HL-60 (cell line): Measurements from ENCODE around the gene TMCC3.

ENCODE experiments used
- DNase-seq, 2 experiments: peaks; one replicate each; pipeline ENCODE4 v3.0.0-alpha.2; 2010 to 2020; ENCODE audit warnings: low read depth in 1 of 2, low spot score in 1 of 2
- H3K27ac ChIP-seq: fragments of 250-450 bp; sonication (Bioruptor Pico); replicated peaks from 2 replicates; pipeline ENCODE4 v1.5.1; 2020; ENCODE audit warnings: mild to moderate bottlenecking, moderate library complexity
- H3K27me3 ChIP-seq: fragments of 250-450 bp; sonication (Bioruptor Pico); 2 replicates; pipeline ENCODE4 v1.5.1; 2021; ENCODE audit warnings: mild to moderate bottlenecking, moderate library complexity; ENCODE audit not compliant: insufficient read depth, poor library complexity, severe bottlenecking
- H3K4me3 ChIP-seq: replicated peaks from 2 replicates; pipeline ENCODE4 v1.5.1; 2011; ENCODE audit warnings: mild to moderate bottlenecking, control low read depth, low read length; ENCODE audit not compliant: insufficient read depth
- CTCF ChIP-seq: IDR thresholded peaks from one replicate; pipeline ENCODE4 v1.5.1; 2011; ENCODE audit warnings: low read length, control low read depth, inconsistent platforms; ENCODE audit not compliant: insufficient read depth
- GABPA ChIP-seq: IDR thresholded peaks from 2 replicates; pipeline ENCODE4 v1.6.1; 2012; ENCODE audit warnings: low read depth
- POLR2AphosphoS5 ChIP-seq: IDR thresholded peaks from 2 replicates; pipeline ENCODE4 v1.6.1; 2012; ENCODE audit warnings: low read depth
- SPI1 ChIP-seq: IDR thresholded peaks from 2 replicates; pipeline ENCODE4 v1.6.1; 2012; ENCODE audit warnings: low read depth, mild to moderate bottlenecking, borderline replicate concordance
- TF ChIP-seq, protein P1 (sequence below): IDR thresholded peaks from 2 replicates; pipeline ENCODE4 v1.6.1; 2012; ENCODE audit warnings: low read depth; ENCODE audit not compliant: insufficient replicate concordance

The TMCC3 gene

DNA sequence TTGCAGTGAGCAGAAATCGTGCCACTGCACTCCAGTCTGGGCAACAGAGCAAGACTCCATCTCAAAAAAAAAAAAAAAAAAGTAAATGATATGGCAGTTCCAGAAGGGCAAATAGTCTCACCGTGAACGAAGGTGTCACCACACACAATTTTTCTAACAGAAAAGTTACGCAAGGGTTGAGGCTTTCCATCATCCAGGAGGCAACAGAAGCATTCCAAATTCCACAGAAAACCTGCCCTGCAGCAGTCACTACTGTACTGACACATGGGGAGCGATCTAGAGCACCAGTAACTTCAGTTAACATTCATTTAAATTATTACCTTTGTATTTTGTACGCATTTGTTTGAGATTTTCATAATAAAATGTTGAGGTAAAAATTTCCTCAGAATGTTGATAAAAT lies 24.8 kb downstream of the TMCC3 start:
- no peak overlapping the region for H3K27ac ChIP-seq
- TF ChIP-seq POLR2AphosphoS5 = no peak
- no peak for TF ChIP-seq CTCF
- TF ChIP-seq GABPA = no peak
- TF ChIP-seq SPI1 = no peak
- TF ChIP-seq, protein P1, sequence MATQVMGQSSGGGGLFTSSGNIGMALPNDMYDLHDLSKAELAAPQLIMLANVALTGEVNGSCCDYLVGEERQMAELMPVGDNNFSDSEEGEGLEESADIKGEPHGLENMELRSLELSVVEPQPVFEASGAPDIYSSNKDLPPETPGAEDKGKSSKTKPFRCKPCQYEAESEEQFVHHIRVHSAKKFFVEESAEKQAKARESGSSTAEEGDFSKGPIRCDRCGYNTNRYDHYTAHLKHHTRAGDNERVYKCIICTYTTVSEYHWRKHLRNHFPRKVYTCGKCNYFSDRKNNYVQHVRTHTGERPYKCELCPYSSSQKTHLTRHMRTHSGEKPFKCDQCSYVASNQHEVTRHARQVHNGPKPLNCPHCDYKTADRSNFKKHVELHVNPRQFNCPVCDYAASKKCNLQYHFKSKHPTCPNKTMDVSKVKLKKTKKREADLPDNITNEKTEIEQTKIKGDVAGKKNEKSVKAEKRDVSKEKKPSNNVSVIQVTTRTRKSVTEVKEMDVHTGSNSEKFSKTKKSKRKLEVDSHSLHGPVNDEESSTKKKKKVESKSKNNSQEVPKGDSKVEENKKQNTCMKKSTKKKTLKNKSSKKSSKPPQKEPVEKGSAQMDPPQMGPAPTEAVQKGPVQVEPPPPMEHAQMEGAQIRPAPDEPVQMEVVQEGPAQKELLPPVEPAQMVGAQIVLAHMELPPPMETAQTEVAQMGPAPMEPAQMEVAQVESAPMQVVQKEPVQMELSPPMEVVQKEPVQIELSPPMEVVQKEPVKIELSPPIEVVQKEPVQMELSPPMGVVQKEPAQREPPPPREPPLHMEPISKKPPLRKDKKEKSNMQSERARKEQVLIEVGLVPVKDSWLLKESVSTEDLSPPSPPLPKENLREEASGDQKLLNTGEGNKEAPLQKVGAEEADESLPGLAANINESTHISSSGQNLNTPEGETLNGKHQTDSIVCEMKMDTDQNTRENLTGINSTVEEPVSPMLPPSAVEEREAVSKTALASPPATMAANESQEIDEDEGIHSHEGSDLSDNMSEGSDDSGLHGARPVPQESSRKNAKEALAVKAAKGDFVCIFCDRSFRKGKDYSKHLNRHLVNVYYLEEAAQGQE = no peak
- H3K27me3 ChIP-seq = peaks cover 2% of the 10 kb centered on the region
- no peak overlapping the region for H3K4me3 ChIP-seq
- DNase-seq = no peak

DNA sequence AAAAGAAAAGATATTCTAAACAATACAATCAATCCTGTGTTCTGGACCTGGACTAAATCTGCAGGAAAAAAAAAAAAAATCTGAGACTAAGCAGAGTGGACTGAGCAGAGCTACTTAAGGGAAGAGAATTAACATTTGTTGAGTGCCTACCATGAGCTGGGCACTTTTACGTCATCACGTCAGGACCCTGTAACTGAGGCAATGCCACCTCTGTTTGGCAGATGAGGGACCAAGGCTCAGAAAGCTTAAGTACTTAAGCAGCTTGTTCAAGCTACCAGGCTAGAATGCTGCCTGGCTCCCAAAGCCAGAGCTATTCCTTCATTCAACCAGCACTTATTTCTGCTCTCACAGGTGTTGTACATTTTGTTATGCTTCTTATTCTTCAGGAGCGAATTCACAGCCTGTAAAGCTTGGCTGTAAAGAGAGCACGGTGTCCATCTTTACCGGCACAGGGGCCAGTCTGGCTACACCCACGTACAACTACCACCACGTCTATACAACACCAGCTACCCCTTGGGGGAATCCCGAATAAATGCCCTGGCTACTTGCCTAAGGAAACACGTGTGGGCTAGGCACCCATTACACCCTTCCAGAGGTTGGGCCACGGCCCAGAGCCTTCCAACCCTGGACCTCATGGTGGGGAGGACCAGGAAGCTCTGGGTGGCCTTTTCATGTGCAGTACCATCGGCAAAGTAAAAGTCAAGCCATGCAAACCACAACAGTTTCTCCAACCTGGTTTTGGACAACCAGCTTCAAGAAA lies 27.0 kb downstream of the TMCC3 start:
- Histone ChIP-seq H3K27me3 (peaks cover 2% of the 10 kb centered on the region), H3K4me3 (no peak overlapping the region), H3K27ac (no peak overlapping the region)
- no peak for DNase-seq
- TF ChIP-seq CTCF (no peak), POLR2AphosphoS5 (no peak), GABPA (no peak), SPI1 (no peak)
- TF ChIP-seq, protein P1 = no peak

DNA sequence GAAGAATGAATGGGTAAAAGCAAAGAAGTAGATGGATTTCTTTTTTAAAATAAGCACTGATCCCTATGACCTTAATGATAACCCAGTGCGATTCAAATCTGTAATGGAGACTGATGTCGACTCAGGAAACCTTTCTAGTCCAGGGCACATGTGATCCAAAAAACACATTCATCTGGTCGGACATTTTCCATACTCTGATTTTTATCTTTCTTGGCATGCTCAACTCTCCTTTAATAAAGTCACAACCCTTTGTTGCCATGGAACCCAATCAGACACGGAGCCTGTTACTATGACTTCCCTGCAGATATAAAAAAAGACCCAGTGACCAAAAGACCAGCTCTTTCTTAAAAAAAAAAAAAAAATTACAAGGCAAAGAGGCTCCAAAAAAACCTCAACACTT lies 27.9 kb downstream of the TMCC3 start:
- TF ChIP-seq POLR2AphosphoS5 (no peak), GABPA (no peak), CTCF (no peak), SPI1 (no peak)
- TF ChIP-seq, protein P1 = no peak
- Histone ChIP-seq H3K4me3 (no peak overlapping the region), H3K27ac (no peak overlapping the region), H3K27me3 (peaks cover 4% of the 10 kb centered on the region)
- DNase-seq = no peak
